Loucy (cell line): ENCODE measurements around the gene RIOK3.

Experiments
- CTCF ChIP-seq: fragments of 200-600 bp; sonication (generic); conservative IDR thresholded peaks from 2 replicates; pipeline ENCODE4 v1.5.1; 2014; ENCODE audit warnings: mild to moderate bottlenecking, antibody characterized with exemption, low read length
- EZH2phosphoT487 ChIP-seq: fragments of 200-600 bp; IDR thresholded peaks from 2 replicates; pipeline ENCODE4 v1.6.1; 2018; ENCODE audit warnings: antibody characterized with exemption, mild to moderate bottlenecking, moderate library complexity, borderline replicate concordance

GRCh38 chr18:23530195-23530594 is 77.1 kb downstream of the RIOK3 start:
- TF ChIP-seq CTCF: no peak
- TF ChIP-seq EZH2phosphoT487: no peak
